Activated naive CD4-positive, alpha-beta T cell treated with Interleukin-2 at 50 U/mL for 16 hours (primary cell): ENCODE measurements around the gene TJAP1.

ENCODE experiments used
- DNase-seq: peaks from one replicate; pipeline ENCODE4 v3.0.0-alpha.2; 2020

Gene TJAP1

GRCh38 chr6:43477235-43478007 is at the start of gene TJAP1:
Gene TJAP1, plus strand, starts transcription at chr6:43477570. Its CDS starts 21,432 bp downstream, at chr6:43499002.
- DNase-seq = peak; percentile 98

DNA sequence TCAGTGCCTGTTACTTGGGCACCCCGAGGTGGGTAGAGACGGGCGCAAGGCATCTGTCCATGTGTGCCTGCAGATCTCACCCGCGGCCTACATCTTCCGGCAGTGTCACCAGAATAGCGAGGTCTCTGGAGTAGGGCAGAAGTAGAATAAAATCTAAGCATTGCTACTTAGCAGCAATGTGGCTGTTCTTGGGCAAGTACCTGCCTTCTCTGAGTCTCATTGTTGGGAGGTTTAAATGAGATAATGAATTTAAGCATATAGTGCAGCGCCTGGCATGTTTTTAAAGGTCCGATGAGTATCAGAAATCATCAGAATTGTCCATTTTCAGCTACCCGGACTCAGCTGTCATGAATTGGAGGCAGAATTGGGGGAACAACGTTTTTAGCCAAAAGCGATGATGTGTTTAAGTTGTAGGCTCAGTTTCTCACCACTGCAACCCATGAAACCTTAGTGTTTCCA is 49.2 kb upstream of the TJAP1 start:
- DNase-seq = no peak

- no peak for DNase-seq
Observed at GRCh38 chr6:43428874-43429273, 48.5 kb upstream of the TJAP1 start.

- no peak for DNase-seq
Observed at GRCh38 chr6:43432009-43432945, 45.1 kb upstream of the TJAP1 start.

- no peak for DNase-seq
Observed at GRCh38 chr6:43433148-43433547, 44.2 kb upstream of the TJAP1 start.

GRCh38 chr6:43434001-43434840 is 43.1 kb upstream of the TJAP1 start:
- DNase-seq = no peak

DNA sequence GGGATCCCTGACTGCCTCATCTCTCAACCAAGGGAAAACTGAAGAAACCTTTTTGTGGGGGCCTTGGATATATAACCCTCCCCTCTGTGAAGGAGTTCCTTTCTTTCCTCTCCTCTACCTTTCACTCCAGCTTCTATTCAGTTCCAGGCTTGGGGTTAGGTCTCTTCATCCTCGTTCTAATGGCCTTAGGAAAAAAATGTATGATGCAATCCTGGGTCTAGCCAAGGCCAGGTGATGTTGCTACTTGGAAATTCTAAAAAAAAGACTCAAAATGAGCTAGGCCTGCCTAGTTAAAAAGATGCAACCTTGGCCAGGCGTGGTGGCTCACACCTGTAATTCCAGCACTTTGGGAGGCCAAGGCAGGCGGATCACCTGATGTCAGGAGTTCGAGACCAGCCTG is 42.4 kb upstream of the TJAP1 start:
- DNase-seq = no peak

DNA sequence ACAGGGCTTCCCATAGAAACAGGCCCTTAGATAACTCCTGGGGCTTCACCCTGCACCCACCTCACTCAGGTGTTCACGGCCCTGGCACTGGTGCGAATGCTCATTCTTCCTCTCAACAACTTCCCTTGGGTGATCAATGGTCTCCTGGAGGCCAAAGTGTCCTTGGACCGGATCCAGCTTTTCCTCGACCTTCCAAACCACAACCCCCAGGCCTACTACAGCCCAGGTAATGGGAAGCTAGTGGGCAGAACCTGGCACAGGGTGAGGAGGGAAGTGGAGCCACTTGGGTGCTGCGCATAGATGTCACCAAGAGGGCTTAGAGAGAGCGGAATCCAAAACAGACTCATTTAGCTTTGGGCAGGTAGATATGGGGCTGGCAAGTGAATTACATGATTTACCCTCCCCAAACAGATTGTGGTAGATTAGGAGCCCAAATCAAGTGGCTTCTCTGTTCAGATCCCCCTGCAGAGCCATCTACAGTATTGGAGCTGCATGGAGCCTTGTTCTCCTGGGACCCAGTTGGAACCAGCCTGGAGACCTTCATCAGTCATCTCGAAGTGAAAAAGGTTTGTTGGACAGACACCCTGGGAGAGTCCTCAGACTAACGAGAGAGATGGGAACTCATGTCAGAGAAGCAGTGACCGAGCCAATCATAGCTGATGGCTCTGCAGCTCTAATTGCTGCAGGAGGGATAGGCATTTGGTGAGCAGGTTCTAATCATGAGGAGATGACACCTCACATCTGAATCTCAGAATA is 41.5 kb upstream of the TJAP1 start:
- DNase-seq = no peak

DNA sequence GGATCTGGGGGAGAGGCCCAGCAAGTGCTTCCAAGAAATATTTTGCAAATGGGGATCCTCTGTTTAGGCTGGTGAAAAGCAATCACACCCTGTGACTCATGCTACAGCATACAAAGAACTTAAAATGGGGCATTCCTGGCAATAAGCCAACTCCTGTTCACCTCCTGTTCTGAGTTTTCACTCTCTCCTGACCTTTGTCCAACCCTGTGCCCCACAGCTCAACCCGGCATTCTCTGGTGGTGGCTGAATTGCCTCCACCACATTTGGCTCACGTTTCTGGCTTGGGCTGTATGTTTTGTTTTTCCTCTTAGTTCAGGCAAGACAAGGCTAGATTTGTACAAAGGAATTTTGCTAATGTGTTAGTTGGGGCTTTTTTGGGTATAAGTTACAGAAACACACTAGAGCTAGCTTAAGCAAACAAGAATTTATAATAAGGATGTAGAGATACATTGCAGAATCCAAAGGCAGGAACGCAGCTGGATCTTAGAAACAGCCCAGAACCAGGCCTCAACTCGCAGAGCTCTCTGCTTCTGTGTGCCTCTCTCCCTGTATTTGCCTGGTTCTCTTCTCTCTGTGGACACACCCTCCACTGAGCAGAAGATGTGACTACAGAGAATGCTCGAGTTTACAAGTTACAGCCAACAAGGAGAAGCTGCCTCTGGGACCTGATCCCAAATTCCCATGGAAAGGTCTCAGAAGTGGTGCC is 40.6 kb upstream of the TJAP1 start:
- no peak for DNase-seq

DNA sequence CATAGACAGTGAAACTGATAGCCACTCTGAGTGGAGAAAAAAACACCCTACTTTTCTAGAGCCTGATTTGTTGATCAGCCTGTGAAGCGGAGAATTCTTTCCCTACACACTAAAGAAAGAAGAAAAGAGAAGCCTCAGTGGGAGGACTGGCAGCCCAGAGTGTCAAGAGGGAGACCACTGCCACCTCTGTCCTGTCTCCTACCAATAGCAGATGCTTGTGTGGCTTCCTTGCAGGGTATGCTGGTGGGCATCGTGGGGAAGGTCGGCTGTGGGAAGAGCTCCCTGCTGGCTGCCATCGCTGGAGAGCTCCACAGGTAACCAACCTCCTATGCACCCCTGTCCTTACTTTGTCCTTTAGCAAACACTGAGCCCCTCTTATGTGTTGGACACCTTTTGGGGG is 39.7 kb upstream of the TJAP1 start:
- no peak for DNase-seq

- DNase-seq = no peak
Observed at GRCh38 chr6:43442935-43443334, 34.4 kb upstream of the TJAP1 start.

DNA sequence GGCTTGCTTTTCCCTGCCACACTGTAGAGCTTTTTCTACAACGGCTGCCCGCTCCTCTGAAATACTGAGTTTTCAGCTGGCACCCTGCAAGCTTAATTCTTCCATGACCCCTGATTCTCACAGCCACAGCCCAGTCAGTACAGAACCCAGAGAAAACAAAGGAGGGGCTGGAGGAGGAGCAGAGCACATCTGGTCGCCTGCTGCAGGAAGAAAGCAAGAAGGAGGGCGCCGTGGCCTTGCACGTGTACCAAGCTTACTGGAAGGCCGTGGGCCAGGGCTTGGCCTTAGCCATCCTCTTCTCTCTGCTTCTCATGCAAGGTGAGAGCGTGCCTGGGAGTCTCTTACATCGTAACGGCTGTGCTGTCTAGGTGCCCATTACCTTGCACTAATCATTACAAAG is 33.3 kb upstream of the TJAP1 start:
- no peak for DNase-seq

- DNase-seq = no peak
Observed at GRCh38 chr6:43444582-43444981, 32.8 kb upstream of the TJAP1 start.

- no peak for DNase-seq
Observed at GRCh38 chr6:43445576-43445975, 31.8 kb upstream of the TJAP1 start.

GRCh38 chr6:43447604-43448003 is 29.8 kb upstream of the TJAP1 start:
- no peak for DNase-seq

DNA sequence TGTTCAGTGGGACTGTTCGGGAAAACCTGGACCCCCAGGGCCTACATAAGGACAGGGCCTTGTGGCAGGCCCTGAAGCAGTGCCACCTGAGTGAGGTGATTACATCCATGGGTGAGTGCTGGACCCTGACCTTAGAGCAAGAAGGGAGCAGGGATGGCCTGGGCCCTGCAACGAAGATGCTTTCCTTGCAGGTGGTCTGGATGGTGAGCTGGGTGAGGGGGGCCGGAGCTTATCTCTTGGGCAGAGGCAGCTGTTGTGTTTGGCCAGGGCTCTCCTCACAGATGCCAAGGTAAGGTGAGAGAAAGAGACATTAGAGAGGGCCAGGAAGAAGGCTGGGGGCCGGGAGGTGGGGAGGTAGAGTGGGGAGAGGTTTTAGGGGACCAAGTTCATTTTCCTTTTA is 28.5 kb upstream of the TJAP1 start:
- DNase-seq = no peak

GRCh38 chr6:43450699-43451131 is 26.7 kb upstream of the TJAP1 start:
- DNase-seq = no peak

DNA sequence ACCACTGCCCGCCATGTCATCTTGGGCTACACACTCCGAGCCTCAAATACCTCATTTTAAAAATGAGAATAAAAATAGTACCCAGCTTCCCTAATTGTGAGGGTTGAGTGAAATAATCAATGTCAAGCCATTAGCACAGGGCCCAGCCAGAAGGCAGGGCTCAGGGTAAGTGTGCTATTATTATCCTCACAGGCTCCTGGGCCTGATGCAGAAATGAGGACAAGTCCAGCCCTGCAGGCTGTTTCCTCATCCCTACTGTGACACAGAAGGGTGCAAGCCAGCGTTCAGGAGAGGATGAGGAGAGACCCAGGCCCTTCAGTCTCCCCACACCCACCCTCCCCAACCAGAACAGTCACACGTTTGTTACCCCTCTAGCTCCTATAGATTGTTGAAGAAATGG is 26.0 kb upstream of the TJAP1 start:
- DNase-seq = no peak

GRCh38 chr6:43451939-43452338 is 25.4 kb upstream of the TJAP1 start:
- DNase-seq = no peak

DNA sequence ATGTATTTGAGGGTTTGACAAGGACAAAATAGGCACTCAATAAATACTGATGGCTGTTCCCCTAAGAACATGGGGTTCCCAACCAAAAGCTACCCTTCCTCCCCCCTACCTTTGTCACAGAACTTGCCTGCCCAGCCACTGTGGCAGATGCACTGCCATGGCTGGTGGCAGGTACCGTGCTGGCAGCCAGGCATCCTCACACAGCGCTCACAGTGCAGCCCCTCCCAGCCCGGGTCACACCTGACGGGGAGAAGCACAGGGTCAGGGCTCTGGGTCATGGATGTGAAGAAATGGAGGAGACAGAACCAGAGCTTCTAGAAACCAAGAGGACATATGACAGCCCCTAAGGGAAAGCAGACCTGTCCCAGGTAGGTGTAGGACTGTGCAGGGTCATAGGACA is 24.5 kb upstream of the TJAP1 start:
- DNase-seq = no peak

- no peak for DNase-seq
Observed at GRCh38 chr6:43453831-43454230, 23.5 kb upstream of the TJAP1 start.

GRCh38 chr6:43454290-43454695 is 23.1 kb upstream of the TJAP1 start:
- DNase-seq = peak; percentile 75
